GM19328 (cell line): Measurements from ENCODE around the gene MYEOV.

Experiments used
- ATAC-seq: cut with Tn5 transposase; IDR thresholded peaks from one replicate; pipeline ENCODE4 v1.9.1; 2021; ENCODE audit warnings: mild to moderate bottlenecking, moderate library complexity; ENCODE audit not compliant: unreplicated experiment

MYEOV gene

DNA sequence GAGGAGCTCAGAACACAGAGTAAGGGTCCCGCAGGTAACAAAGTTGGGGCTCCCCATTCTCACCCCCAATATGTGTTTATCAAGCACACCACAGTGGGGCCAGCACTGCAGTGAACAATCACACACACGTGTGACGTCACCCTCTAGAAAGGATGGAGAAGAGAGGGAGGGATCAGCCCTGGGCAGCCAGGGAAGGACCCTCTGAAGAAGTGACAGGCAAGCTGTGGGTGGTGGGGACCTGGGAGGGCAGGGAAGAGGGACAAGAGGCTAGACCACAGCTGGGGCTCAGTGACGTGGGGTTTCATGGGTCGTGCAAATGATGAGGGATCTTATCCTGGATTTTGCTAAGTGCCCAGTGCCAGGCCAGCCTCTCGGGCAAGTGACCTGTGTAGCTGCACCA lies 28.7 kb upstream of the MYEOV start:
- ATAC-seq = no peak

DNA sequence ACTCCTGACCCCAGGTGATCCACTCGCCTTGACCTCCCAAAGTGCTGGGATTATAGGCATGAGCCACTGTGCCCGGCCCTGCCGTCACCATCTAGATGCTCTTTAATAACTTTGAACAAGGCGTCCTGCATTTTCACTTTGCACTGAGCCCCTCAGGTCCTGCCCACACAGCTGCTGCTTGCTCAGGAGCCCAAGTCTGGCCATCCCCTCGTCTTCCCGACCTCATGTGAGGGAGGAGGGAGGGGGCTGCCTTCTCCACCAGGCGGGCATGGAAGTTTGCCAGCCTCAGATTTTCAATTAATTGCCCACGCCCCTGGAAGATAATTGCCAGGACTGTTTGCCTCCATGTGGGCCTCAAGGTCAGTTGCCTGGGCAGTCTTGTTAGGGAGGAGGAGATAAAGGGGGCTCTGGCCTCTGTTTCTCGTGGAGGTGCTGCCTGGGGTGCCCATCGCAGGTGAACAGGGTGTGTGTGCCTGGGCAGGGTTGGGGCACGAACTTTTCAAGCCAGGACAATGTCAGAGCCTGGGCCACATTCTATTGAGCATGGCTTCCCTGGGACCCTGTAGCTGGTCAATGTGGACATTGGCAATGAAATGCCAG lies 27.9 kb upstream of the MYEOV start:
- ATAC-seq = no peak

DNA sequence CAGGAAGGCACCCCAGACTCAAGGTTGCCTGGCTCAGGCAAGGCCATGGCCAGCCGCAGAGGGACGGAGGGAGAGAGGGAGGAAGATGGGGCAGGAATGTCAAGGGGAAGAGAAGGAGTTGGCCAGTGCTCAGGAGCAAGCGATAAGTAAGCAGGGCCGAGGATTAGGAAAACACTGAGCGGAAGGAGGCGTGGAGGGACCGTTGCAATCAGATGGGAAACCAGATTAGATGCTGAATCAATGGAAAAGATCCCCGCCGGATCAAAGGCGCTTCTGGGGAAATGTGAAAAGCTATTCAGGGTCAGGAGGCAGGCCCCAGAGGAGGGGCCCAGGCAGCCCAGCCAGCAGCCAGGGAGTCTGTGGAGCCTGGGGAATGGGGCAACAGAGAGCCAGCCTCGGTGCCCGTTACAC lies 26.6 kb upstream of the MYEOV start:
- no peak for ATAC-seq

DNA sequence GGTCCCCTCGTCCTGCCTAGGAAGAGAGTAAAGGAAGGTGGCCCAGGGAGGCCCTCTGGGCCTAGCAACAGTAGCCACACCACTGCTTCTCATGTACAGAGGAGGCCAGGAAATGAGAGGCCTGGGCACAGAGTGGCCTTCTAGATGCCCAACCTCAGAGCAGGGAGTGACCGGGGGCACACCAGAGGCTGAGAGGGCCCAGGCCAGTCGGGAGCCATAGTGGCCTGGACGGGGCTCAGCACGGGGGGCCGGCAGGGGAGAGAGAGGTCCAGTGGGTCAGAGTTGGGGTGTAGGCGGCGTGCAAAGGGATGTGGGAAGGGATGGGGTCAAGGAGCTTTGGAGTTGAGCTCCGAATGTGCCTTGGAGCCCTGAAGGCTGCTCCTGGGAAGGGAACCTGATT lies 25.0 kb upstream of the MYEOV start:
- no peak for ATAC-seq

DNA sequence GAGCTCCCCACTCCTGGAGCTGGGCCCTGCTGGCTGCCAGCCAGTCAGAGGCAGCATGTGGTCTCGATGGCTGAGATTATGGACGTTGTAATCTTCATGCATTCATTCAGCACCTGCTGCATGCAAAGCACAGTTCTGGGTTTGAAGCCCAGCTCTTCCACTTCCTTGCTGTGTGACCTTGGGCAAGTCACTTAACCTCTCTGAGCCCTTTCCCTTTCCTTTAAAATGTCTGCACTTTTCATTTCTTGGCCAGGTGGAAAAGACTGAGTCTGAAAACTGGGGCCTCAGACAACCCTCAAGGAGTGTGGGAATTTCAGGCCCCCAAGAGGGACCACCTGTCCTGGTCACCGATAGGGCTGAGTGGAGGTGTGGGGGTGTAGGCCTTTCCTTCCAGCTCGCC lies 24.6 kb upstream of the MYEOV start:
- no peak for ATAC-seq

DNA sequence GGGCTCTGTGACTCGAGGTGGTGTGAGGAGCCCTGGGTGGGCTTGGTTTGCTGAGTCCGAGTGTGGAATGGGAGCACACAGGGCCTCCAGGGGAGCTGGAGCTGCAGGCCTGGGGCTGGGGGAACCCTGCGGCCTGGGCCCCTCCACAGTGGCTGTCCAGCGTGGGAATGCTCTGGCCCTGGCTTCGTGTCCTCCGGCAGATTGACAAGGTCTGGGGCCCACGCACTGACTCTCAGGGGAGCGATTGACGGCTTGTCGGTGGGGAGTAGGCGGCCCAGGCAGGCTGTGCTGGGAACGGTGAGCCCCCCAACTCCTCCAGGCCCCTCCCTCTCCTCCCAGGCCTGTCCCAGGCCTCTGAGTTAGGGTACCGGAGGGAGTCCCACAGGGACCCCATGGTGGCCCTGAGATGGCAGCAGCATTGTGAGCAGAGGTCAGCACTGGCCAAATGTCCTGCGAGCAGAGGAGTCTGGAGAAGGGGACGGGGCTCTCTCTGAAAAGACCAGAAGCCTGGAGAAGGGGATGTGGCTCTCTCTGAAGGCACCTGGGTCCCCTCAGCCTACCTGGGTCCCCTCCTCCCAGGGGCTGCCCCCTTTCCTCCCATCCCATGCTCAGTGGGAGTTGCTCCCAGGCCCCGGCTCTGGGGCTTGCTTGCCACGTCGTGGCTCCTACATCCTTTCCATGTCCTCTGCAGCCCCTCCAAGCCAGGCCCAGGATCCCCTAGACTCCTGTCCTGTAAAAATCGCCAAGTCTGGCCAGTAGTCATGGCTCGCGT lies 23.8 kb upstream of the MYEOV start:
- no peak for ATAC-seq

DNA sequence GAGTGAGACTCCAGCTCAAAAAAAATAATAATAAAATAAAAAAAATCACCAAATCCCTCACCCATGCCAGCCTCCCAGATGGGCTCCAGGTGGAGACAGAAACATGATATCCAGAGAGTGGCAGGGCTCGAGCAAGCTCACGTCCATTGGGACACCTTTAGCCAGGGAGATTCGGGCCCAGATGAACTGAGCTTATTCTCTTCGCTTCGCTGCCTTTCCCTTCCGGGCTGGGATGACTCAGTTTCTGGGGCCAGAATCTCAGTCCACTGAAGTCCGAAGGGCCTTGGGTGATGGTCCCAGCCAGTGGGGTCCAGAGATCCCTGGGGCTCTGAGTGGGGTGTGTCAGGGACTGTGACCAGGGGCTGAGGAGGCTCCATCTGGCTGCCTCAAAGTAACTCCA lies 23.0 kb upstream of the MYEOV start:
- no peak for ATAC-seq

DNA sequence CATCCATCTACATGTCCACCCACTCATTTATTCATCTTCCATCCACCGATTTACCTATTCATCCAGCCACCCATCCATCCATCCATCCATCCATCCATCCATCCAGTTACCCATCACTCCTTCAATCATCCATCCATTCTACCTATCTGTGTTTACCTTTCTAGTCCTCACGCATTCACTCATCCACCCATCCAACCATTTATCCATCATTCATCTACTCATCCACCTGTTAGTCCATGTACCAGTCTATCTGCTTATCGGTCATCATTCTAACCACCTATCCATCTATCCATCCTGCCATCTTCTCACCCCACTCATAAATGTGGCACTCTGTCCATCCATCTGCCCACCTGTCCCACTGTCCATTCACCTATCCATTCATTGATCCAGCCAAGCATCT lies 21.9 kb upstream of the MYEOV start:
- no peak for ATAC-seq

DNA sequence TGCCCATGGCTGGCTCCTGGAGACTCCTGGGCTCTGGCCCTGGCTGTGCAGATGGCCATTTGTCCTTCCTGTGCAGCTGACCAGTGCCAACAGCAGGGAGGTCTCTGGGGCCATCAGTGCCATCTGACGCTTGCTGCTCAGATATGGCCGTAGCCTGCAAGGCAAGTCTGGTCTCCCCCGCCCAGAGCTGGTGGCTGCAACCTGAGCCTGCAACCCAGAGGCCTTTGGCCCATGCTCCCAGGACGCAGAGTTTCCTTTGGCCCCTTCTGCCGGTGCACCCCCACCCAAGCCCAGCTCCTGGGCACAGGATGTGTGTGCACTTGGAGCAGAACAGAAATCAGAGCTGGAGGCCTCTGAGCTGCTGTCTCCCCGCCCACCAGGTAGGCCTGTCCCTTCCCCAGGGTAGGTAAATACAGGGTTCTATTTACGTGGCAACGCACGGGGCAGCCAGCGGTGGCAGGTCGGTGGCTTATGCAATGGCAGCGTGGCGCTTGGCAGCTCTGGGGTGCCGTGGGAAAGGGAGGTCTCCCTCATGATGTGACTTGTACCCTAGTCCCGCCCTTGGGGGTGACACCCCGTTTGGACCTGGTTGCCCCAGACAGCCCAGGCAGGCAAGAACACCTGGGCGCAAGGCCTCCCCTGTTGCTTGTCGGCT lies 21.0 kb upstream of the MYEOV start:
- ATAC-seq = no peak

DNA sequence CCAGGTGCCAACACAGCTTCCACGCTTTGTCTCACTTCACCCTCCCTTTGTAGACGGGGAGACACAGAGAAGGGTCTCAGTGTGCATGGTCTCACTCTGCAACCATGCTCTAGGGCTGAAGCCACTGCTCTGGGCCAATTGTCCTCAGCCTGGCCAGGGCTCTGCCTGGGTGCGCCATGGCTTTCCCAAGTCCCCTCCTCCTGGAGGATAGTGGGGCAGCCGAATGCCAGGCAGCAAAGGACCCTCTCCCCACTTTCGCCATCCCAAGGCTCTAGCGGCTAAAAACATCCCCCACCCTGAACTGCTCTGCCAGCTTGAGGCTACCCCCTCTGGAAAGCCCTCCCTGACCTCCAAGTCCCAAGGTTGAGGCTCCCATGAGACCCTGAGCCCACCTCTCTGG lies 20.4 kb upstream of the MYEOV start:
- no peak for ATAC-seq

DNA sequence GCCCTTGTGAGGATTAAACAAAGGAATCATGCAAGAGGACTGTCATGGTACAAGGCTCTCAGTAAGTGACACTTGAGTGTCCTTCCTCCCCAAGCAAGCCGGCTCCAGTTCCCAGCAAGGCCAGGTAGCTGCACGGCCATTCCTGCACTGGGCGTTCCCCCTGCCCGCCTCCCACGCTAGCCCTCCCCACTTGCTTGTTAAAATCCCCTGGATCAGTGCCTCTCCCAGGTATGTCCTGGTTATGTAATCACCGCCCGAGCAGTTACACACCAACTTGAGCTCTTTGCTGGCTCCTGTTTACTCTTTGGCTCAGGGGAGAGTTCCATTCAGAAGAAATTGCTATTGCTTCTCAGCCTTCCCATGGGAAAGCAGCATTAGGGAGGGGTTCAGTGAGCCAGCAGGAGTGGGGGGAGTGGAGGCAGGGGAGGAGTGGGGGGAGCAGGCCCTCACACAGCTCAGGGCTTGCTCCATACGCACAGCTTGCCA lies 19.4 kb upstream of the MYEOV start:
- ATAC-seq = no peak

DNA sequence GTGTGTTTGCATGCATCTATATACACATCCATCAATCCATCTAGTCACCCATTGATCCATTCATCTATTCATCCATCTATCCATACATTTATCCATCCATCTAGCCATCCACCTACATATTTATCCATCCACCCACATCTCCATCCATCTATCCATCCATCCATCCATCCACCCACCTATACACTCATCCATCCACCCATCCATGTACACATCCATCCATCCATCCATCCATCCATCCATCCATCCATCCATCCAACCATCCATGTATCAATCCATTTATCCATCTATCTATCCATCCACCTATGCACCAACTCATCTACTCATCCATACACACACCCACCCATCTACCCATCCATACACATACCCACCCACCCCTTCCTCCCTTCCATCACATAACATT lies 18.8 kb upstream of the MYEOV start:
- ATAC-seq = no peak

DNA sequence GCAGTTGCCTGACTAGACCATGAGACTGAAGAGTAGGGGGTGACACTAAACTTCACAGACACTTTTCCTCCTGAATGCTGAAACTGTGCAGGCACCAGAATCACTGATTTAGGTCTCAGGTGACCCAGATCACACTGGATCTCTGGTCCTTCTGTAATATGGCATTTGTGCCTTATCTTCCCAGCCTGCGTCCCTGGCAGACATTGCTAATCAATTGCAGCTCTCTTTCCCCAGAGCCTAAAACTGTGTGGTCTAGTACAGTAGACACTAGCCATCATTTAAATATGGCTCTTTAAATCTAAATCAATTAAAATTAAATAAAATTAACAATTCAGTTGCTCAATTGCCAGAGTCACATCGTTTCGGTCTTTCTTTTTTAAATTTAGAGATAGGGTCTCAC lies 17.8 kb upstream of the MYEOV start:
- ATAC-seq = no peak

DNA sequence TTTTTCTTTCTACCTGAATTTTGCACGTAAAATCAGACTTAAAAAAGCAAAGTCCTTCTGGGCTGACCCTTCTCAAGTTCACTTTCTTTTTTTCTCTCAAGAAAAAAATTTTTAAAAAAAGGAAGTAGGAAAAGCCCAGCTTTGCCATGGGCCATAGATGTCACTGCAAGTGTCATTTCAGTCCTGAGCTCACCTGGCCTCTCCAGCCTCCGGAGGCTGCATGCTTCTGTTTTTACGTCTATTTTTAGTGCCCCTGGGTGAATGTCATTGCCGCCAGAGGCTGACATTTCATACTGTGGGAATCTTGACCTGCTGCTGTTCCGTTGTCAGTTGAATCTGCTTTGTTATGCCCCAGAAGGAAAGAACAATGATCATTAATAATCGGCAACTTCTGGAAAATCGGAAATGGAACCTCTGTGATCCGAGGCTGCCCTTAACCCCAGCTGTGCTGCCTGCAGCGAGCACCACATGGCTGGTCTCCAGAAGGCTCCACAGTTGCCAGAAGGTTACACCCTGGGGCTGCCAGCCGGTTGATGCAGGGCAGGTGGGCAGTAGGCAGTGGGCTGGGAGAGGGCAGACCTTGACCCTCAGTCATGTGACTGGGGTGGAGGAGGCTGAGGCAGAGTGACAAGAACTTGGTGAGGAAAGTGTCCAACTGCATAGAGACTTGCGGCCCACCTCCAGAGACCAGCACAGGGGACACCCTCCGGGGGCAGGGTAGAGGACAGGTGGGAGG lies 16.7 kb upstream of the MYEOV start:
- ATAC-seq = no peak

DNA sequence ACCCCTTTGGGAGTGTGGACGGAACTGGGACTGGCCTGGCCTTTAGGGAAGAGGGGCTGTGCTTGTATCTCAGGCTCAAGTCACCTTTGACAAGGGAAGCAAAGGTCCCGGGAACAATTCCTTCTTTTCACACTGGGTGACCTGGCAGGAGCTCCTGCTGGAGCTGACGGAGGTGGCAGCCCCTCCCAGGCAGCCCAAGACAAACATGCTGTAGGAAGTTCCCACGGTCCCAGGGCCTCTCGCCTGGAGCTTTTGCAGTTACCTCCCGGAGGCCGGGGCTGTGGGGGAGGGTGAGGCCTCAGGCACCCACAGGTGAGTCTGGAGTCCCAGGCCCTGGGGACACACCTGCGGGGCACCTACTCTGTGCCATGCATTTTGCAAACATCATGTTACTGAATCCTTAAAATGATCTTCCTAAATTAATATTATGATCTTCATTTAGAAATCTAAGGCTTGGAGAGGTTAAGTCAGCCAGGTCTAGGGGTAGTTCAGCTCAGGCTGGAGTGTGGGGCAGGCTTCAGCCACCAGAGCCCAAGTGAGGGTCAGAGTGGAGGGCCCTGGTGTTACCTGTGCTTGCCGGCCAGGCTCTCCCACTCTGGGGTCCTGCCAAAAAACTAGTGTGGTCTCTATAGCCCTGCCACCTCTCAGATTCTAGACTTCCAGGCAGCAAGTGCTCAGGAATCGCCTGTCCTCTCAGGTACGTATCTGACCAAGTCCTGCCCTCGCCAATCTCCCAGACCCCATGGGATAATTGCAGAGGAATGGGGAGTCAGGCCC lies 15.7 kb upstream of the MYEOV start:
- no peak for ATAC-seq

DNA sequence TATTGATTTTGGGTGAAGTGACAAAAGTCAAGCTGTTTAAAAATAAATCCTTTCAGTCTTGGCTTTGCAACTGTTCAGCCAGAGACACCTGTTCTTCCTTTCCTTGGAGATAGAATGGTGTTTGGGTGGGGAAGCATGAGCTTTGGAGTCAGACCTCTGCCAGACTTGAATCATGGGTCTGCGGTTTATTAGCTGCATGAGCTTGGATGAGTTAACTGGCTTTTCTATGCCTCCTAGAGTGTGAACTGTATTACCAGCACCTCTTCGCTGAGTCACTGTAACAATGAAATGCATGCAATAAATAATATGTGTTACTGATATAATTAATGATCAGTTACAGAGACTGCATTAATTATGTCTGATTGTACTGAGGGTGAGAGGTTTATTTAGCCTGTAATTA lies 13.5 kb upstream of the MYEOV start:
- no peak for ATAC-seq

DNA sequence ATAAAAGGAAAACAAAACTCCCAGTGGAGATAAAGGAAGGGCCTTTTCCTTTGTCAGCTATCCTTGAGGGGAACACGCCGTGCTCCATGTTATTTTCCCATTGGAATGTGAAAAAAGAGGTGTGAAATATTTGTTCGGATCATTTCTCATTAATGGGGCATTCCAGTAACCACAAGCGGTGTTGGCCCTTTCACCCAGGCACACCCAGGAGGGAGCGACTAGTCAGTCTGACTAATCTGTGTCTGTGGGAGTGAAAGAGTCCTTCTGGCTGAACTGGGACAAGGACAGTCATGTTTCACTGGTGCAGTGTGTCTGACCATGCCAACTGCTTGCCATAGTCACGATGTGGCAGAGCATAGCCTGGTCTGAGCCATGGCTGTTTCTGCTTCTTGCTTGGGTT lies 13.0 kb upstream of the MYEOV start:
- ATAC-seq = no peak

DNA sequence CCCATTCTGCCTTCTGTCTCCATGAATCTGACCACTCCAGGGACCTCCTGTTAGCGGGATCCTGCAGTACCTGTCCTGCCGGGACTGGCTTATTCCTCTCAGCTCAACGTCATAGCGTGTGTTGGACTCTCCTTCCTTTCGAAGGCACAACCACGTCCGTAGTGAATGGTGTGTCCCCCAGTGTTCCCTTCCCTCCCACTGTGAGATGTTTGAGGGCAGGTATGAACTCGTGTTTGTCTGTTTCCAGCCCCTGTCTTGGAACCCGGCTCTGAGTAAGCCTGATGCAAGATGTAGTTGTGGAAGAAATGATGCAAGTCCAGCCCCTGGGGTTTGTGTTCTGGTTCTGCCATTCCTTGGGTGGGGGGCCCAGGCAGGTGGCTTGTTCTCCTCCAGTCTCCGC lies 10.5 kb upstream of the MYEOV start:
- no peak for ATAC-seq

DNA sequence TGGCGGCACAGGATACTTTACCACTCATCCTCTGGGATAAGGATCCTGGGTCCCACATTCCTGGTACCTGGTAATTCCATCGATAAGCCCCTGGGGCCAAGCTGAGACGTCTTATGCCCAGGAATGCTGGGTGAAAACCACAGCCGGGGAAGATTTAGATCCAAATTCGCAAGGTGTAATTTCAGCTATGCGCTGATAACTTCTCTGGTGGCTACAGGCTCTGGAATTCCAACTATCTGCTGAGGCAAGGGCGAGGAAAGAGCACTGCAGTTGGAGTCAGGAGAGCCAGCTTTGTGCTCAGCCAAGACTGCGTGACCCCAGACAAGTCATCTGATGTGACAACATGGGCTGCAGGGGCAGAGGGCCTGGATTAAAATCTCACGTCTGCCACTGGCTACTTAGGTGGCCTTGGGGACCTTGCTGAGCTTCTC lies 9.9 kb upstream of the MYEOV start:
- ATAC-seq = no peak

DNA sequence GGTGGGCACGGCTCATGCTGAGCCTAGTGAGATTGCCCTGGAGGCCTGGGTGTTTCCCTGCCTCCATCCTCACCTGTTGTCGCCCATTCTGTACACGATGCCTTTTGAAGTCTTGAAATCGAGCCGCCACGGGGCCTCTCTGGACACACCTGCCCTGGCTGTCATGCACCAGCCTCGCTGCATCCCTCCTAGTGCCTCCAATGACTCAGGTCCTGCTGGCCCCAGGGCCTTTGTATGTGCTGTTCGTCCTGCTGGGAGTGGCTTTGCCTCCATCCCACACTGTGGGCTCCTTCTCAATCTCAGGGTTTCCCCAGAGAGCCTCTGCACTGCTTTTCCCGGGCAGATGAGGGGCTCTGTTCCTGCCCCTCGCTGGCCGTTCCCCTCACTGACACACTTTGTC lies 8.9 kb upstream of the MYEOV start:
- ATAC-seq = no peak

DNA sequence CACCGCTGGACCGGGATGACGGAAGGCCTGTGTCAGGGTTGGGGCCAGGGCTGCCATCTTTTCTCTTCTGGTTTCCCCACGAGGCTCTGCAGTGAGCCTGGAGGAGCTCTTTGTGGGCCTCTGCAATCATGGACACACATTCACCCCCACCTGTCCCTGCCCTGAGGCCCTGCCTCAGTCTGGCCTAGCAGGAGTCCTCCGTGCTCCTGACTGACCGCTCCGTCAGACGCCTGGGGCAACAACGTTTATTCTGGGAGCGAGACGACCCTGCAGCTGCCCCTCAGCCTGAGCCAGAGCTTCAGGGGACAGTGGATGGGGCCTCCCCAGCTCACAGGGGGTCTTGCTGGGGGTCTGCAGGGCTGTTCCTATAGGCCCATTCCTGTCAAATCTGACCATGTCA lies 8.2 kb upstream of the MYEOV start:
- no peak for ATAC-seq
